Lower leg skin (tissue), 3 donors: ENCODE measurements around the gene SLC25A33.

ENCODE experiments used
- CTCF ChIP-seq, 3 donors: fragments of 450-650 bp; IDR thresholded peaks; one replicate each; pipeline ENCODE4 v1.5.1; 2016; ENCODE audit warnings: antibody characterized with exemption in 3 of 3, mild to moderate bottlenecking in 3 of 3, moderate library complexity in 2 of 3
- POLR2A ChIP-seq, 2 donors: fragments of 450-650 bp; IDR thresholded peaks; one replicate each; pipeline ENCODE4 v1.6.1; 2016 to 2017; ENCODE audit warnings: antibody characterized with exemption in 2 of 2, mild to moderate bottlenecking in 1 of 2, moderate library complexity in 1 of 2

GRCh38 chr1:9618909-9619679, 79.8 kb downstream of the SLC25A33 start:
- TF ChIP-seq CTCF (IDR thresholded peaks at IDR 0.05): no peak
- no peak for TF ChIP-seq POLR2A (IDR thresholded peaks at IDR 0.05)
